NT2/D1 (cell line): ENCODE measurements around the gene KLHL29.

Experiments
- DNase-seq: peaks from one replicate; pipeline ENCODE4 v3.0.0-alpha.2; 2011; ENCODE audit warnings: low read depth, low spot score
- H3K27me3 ChIP-seq: 2 replicates; pipeline ENCODE4 v1.6.0; 2011; ENCODE audit warnings: mild to moderate bottlenecking; ENCODE audit not compliant: insufficient read length, insufficient read depth
- H3K36me3 ChIP-seq: 2 replicates; pipeline ENCODE4 v1.6.1; 2011; ENCODE audit warnings: mild to moderate bottlenecking, low read length, mixed read lengths; ENCODE audit not compliant: insufficient read depth, insufficient read length
- H3K4me1 ChIP-seq: 2 replicates; pipeline ENCODE4 v1.5.1; 2011; ENCODE audit not compliant: insufficient read depth, insufficient read length
- H3K4me3 ChIP-seq: 2 replicates; pipeline ENCODE4 v1.5.1; 2011; ENCODE audit warnings: low read depth; ENCODE audit not compliant: insufficient read length
- H3K9ac ChIP-seq: 2 replicates; pipeline ENCODE4 v1.6.0; 2011; ENCODE audit warnings: low read depth; ENCODE audit not compliant: insufficient read length
- H3K9me3 ChIP-seq: 2 replicates; pipeline ENCODE4 v1.5.1; 2011; ENCODE audit warnings: mild to moderate bottlenecking, low read length; ENCODE audit not compliant: insufficient read depth
- SUZ12 ChIP-seq: IDR thresholded peaks from 2 replicates; pipeline ENCODE4 v1.6.1; 2011; ENCODE audit not compliant: insufficient read length, insufficient read depth; ENCODE audit errors: extremely low read depth
- YY1 ChIP-seq: IDR thresholded peaks from 2 replicates; pipeline ENCODE4 v1.6.1; 2011; ENCODE audit not compliant: insufficient read length, insufficient read depth
- ZNF274 ChIP-seq: IDR thresholded peaks from 2 replicates; pipeline ENCODE4 v1.6.1; 2011; ENCODE audit warnings: mild to moderate bottlenecking, low read depth, low read length

KLHL29 gene

DNA sequence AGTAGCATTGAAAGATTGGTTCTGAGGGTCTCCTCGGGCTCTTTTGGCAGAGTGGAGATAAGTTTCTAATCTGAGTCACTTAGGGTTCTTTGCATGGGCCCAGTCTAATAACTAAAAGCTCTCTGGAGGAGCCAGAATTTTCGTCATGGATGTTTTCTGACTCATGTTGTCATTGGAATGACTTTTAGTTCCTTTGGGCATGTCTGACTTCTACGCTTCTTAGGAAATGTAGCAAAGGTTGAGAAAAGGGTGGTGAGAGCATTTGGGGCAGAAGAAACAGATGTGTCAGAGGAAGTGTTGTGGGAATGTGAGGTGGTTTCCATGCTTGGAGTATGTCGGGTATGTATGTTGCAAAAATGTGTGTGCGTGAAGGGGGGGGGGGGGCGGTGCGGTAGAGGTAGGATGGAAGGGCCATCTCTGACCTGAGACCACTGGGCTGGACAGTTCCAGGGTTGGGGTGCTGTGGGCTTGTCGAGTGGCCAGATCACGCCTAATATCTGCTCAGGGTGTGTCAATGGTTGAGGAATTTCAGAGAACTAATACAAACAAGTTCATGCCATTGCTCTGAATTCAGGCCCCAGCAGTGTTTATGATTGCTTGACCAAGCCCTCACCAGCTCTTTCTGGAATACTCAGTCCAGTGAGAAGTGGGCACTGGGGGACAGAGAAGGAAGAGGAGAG is 26.9 kb downstream of the KLHL29 start:
- no peak for TF ChIP-seq YY1
- no peak for TF ChIP-seq SUZ12
- no peak for TF ChIP-seq ZNF274
- Histone ChIP-seq H3K4me1 (no peaks in the 10 kb centered on the region), H3K36me3 (no peaks in the 10 kb centered on the region), H3K9me3 (no peaks in the 10 kb centered on the region), H3K4me3 (no peak overlapping the region), H3K27me3 (no peaks in the 10 kb centered on the region), H3K9ac (no peak overlapping the region)
- DNase-seq = no peak

DNA sequence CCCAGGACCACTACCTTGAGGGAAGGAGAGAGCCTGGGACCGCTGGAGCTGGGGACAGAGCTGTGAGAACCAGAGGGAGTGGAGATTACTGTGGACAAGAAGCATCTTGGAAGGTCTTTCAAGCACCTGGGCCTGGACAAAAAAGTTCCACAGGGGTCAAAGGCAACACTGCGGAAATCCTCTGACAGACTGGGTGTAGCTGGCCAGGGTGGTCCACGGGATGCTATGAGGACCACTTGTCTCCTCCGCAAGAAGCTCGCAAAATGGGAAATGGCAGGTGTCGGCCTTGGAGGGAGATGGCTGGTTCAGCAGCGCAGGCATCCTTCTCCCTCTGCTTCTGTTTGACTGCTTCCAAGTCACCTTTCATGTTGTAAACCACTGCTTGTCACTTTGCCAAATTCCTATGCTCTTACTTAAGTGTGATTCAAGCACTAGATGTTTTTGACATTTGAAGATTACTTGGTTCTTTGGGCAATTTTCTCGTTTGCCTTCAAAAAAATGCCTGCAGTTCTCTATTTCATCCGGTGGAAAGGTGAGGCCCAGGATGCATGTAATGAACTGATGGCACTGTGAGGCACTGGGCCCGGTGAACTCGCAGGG is 27.7 kb downstream of the KLHL29 start:
- no peak for DNase-seq
- Histone ChIP-seq H3K9me3 (no peaks in the 10 kb centered on the region), H3K4me1 (no peaks in the 10 kb centered on the region), H3K4me3 (no peak overlapping the region), H3K27me3 (no peaks in the 10 kb centered on the region), H3K9ac (no peak overlapping the region), H3K36me3 (no peaks in the 10 kb centered on the region)
- TF ChIP-seq SUZ12 = no peak
- no peak for TF ChIP-seq YY1
- no peak for TF ChIP-seq ZNF274

DNA sequence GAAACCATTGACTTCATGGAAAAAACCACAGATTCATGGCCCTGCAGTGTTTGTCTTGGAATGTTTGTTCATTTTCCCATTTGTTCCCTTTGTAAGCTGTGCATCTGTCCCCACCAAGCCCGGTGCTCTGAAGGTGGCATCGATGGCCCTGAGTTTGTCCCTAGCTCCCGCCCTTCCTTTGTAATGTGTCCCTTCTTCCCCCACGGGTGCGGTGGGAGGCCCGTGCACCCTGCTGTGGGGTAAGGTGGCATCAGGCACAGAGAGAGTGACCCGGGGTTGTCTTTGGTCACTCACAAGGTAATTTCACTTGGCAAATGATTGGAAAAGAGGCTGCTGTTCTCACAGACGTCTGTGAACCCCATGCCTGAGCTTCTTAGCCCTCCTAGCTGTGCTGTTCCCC is 28.7 kb downstream of the KLHL29 start:
- no peak for DNase-seq
- H3K9ac ChIP-seq = no peak overlapping the region
- H3K4me1 ChIP-seq = no peaks in the 10 kb centered on the region
- no peak overlapping the region for H3K4me3 ChIP-seq
- no peaks in the 10 kb centered on the region for H3K36me3 ChIP-seq
- no peaks in the 10 kb centered on the region for H3K27me3 ChIP-seq
- no peaks in the 10 kb centered on the region for H3K9me3 ChIP-seq
- TF ChIP-seq ZNF274 (no peak), SUZ12 (no peak), YY1 (no peak)

GRCh38 chr2:23414106-23414505 is 29.1 kb downstream of the KLHL29 start:
- Histone ChIP-seq H3K4me3 (no peak overlapping the region), H3K27me3 (no peaks in the 10 kb centered on the region), H3K9me3 (no peaks in the 10 kb centered on the region), H3K9ac (no peak overlapping the region), H3K4me1 (no peaks in the 10 kb centered on the region), H3K36me3 (no peaks in the 10 kb centered on the region)
- DNase-seq = no peak
- TF ChIP-seq YY1 (no peak), ZNF274 (no peak), SUZ12 (no peak)

DNA sequence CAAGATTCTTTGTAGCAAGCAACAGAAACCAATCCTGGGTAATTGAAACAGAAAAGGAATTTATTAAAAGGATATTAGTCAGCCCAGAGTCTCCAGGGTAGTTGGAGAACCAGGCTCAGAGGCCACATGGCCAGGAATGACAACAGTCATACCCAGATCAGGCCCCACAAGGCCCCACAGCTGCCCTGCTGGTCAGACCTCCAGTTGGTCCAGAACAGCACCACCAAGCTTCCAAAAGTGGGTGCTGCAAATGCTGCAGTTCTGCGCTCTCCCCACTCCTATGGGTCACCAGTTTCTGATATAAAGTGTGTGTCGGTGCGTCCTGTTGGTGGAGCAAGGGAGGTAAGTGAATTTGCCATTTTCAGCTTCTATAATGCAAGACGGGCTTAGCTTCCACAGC is 29.9 kb downstream of the KLHL29 start:
- no peak for DNase-seq
- no peak for TF ChIP-seq YY1
- H3K36me3 ChIP-seq = no peaks in the 10 kb centered on the region

GRCh38 chr2:23417310-23417709 is 32.3 kb downstream of the KLHL29 start:
- Histone ChIP-seq H3K9me3 (no peaks in the 10 kb centered on the region), H3K4me1 (peaks cover 4% of the 10 kb centered on the region), H3K27me3 (no peaks in the 10 kb centered on the region), H3K4me3 (no peak overlapping the region), H3K36me3 (no peaks in the 10 kb centered on the region), H3K9ac (no peak overlapping the region)
- no peak for DNase-seq
- no peak for TF ChIP-seq ZNF274
- no peak for TF ChIP-seq YY1
- no peak for TF ChIP-seq SUZ12

More for the DNA sequence above, 29.9 kb downstream of the KLHL29 start:
- no peak overlapping the region for H3K9ac ChIP-seq
- no peaks in the 10 kb centered on the region for H3K4me1 ChIP-seq
- no peaks in the 10 kb centered on the region for H3K9me3 ChIP-seq
- no peaks in the 10 kb centered on the region for H3K27me3 ChIP-seq
- no peak overlapping the region for H3K4me3 ChIP-seq

GRCh38 chr2:23418056-23418455 is 33.1 kb downstream of the KLHL29 start:
- Histone ChIP-seq H3K27me3 (no peaks in the 10 kb centered on the region), H3K9ac (no peak overlapping the region), H3K9me3 (no peaks in the 10 kb centered on the region), H3K36me3 (no peaks in the 10 kb centered on the region), H3K4me3 (no peak overlapping the region), H3K4me1 (peaks cover 8% of the 10 kb centered on the region)
- TF ChIP-seq SUZ12 (no peak), ZNF274 (no peak), YY1 (no peak)
- no peak for DNase-seq
